ENCODE measurements around the gene FRS3.

DNA sequence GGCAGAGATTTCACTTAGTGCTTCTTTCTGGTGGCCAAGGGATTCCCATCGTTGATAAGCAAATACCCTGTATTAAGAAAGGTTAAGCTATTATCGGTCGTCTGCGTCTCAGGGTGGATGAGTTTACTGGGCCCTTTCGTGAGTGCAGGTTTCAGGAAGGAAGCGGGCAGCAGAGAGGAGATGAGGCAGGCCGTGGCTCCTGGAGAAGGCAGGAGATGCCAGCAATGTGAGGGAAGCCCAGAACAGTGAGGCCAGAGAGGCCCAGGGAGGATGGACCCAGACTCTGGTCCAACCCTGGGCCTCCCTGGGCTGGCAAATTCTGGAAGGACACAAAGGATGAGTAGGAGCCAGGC, 55.5 kb downstream of the FRS3 start:
- no peak for TF ChIP-seq L3MBTL2 (conservative IDR thresholded peaks at IDR 0.05)
- TF ChIP-seq SP1 (IDR thresholded peaks at IDR 0.05) = no peak
- TF ChIP-seq FOXA1 (IDR thresholded peaks at IDR 0.05) = no peak
- no peak for TF ChIP-seq NFRKB (IDR thresholded peaks at IDR 0.05)
- TF ChIP-seq FOXK2 (IDR thresholded peaks at IDR 0.05) = no peak
- no peak for TF ChIP-seq ZNF384 (IDR thresholded peaks at IDR 0.05)
- TF ChIP-seq HDGF (IDR thresholded peaks at IDR 0.05; ENCODE audit: borderline replicate concordance) = no peak
- no peak for TF ChIP-seq SUZ12 (IDR thresholded peaks at IDR 0.05)
- TF ChIP-seq FOXM1 (IDR thresholded peaks at IDR 0.05; ENCODE audit: borderline replicate concordance) = no peak
- TF ChIP-seq, protein P1, sequence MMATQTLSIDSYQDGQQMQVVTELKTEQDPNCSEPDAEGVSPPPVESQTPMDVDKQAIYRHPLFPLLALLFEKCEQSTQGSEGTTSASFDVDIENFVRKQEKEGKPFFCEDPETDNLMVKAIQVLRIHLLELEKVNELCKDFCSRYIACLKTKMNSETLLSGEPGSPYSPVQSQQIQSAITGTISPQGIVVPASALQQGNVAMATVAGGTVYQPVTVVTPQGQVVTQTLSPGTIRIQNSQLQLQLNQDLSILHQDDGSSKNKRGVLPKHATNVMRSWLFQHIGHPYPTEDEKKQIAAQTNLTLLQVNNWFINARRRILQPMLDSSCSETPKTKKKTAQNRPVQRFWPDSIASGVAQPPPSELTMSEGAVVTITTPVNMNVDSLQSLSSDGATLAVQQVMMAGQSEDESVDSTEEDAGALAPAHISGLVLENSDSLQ (IDR thresholded peaks at IDR 0.05) = no peak
- TF ChIP-seq ARNT (IDR thresholded peaks at IDR 0.05) = no peak
- no peak for TF ChIP-seq BHLHE40 (IDR thresholded peaks at IDR 0.05; ENCODE audit: borderline replicate concordance)
- no peak for TF ChIP-seq TARDBP (IDR thresholded peaks at IDR 0.05)
- no peak for TF ChIP-seq ELF4 (IDR thresholded peaks at IDR 0.05)
